H1 (cell line): ENCODE measurements around the gene PTPN9. TPM values are rescaled to one million over a fixed set of nuclear protein-coding genes. Genes with fewer than 3 reads are reported as not detected.

Experiments used
- POLR2A ChIP-seq, 2 experiments: IDR thresholded peaks; 1 replicate in 1 of 2; 2 replicates in 1 of 2; pipeline ENCODE4 v1.6.1; 2011; ENCODE audit warnings: low read depth in 2 of 2, low read length in 2 of 2, mild to moderate bottlenecking in 2 of 2; ENCODE audit errors: control extremely low read depth in 1 of 2
- SRF ChIP-seq: IDR thresholded peaks from 2 replicates; pipeline ENCODE4 v1.6.1; 2011; ENCODE audit warnings: mild to moderate bottlenecking, low read depth, low read length, moderate library complexity
- polyA plus RNA-seq, 7 experiments: library from polyadenylated mRNA; depleted of rRNA in 3 of 7; stranded (reverse) in 5 of 7; unstranded in 2 of 7; fragments of >200 nt in 5 of 7; fragments of 200-250 nt in 2 of 7; gene quantifications; 1 replicate in 5 of 7; 2 replicates in 1 of 7; 4 replicates in 1 of 7; pipeline versions ENCODE4 v1.2.1 to v1.2.3, GENCODE V29; 2011 to 2013; ENCODE audit warnings: missing spikeins in 2 of 7, mixed read lengths in 2 of 7
- total RNA-seq: library from RNA; stranded (reverse); fragmentation: NEBNext Ultra II Directional; extraction: Animal tissue kit (Norgen Biotek cat#: 25700); gene quantifications from 2 replicates; pipeline ENCODE4 v1.2.1, GENCODE V29; 2021
- TF ChIP-seq, protein P1 (sequence below): IDR thresholded peaks from 2 replicates; pipeline ENCODE4 v1.6.1; 2011; ENCODE audit warnings: low read length, improper control_type of control experiment

The PTPN9 gene
- total and polyA plus RNA-seq, 2 of the 8 experiments (the other 6 are each of a cell fraction or from before 2014, with no cell fraction given): 46.6 to 57.4 TPM

DNA sequence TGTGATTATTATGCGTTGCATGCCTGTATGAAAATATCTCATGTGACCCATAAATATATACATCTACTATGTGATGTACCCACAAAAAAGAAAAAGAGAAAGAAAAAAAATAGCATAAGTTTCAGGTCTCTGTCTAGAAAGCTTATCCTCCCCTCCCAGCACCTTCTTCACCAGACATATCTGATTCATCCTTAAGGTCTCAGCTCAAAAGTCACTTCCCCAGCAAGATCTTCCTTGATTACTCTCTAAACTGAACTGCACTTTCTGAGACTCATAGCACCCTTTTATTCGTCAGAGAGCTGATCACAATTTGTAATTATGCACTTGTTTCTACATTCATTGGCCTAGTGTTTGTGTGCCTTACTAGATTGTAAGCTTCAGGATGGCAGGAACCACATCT is 11.1 kb upstream of the PTPN9 start (continued):
- TF ChIP-seq, protein P1, sequence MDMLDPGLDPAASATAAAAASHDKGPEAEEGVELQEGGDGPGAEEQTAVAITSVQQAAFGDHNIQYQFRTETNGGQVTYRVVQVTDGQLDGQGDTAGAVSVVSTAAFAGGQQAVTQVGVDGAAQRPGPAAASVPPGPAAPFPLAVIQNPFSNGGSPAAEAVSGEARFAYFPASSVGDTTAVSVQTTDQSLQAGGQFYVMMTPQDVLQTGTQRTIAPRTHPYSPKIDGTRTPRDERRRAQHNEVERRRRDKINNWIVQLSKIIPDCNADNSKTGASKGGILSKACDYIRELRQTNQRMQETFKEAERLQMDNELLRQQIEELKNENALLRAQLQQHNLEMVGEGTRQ: no peak
- TF ChIP-seq SRF (no peak), POLR2A (IDR thresholded peaks at IDR 0.05; ENCODE audit: control extremely low read depth in 1 of 2, low read depth in 2 of 2, low read length in 2 of 2) (no peak)
